ENCODE measurements around the gene SRGAP1.

- TF ChIP-seq EZH2 (IDR thresholded peaks at IDR 0.05; ENCODE audit: insufficient read depth, poor library complexity, severe bottlenecking), result no peak
- TF ChIP-seq EZH2phosphoT487 (IDR thresholded peaks at IDR 0.05; ENCODE audit: insufficient read depth, low read depth), result no peak
Observed at GRCh38 chr12:64205542-64205941, 361.0 kb downstream of the SRGAP1 start.
